Measurements from ENCODE around the gene CCDC150.
"Not testable (repeated sequence)": the region's sequence is repeated elsewhere in the genome, so short reads cannot be mapped to it uniquely, and the experiment has no call there.

Gene CCDC150

DNA sequence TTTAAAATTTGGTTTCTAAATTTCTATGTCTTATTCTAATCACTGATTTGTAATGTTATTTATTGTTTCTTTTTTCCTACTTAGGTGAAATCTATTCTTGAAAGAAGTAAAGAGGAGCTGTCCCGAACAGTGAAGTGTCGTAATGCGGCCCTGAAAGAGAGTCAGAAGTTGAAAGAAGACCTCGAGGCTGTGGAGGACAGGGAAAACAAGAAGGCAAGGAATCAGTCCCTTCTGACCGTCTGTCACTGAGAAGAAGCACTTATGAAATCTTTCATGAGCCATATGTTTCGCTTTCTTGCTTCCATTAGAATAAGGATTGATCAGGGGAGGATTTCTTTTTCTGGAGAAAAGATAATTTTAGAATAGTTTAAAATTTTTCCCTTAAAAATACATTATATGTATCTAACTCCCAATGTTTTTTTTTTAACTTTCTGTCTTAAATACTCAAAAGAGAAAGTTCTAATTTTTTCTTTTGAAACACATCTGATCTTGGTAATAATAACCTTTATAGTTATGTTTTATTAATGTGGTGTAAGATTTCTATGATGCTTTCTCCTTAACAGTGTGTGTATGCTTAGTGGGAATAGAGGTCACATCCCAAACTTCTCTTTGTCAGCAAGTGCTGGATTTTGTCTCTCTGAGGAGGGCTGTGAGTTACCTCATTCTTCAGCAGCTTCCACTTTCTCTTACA, 79.0 kb downstream of the CCDC150 start:
- no peak for DNase-seq

GRCh38 chr2:196719110-196719872, 79.8 kb downstream of the CCDC150 start:
- no peak for DNase-seq

GRCh38 chr2:196723571-196723970, 84.1 kb downstream of the CCDC150 start:
- DNase-seq = no peak

- DNase-seq = no peak
These were observed 85.7 kb downstream of the CCDC150 start for GRCh38 chr2:196725218-196725617.

- no peak for DNase-seq
These were observed 86.4 kb downstream of the CCDC150 start for GRCh38 chr2:196725882-196726281.

- DNase-seq = no peak
These were observed 89.9 kb downstream of the CCDC150 start for GRCh38 chr2:196729418-196729817.

- not testable (repeated sequence) for DNase-seq
These were observed 97.1 kb downstream of the CCDC150 start for GRCh38 chr2:196736646-196737045.

DNA sequence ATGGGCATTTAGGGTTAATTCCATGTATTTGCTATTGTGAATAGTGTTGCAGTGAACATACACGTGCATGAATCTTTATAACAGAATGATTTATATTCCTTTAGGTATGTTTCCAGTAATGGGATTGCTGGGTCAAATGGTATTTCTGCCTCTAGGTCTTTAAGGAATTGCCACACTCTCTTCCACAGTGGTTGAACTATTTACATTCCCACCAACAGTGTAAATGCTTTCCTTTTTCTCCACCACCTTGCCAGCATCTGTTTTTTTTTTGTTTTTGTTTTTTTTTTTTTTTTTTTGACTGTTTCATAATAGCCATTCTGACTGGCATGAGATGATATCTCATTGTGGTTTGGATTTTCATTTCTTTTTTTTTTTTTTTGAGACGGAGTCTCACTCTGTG, 97.5 kb downstream of the CCDC150 start:
- DNase-seq = no peak

DNA sequence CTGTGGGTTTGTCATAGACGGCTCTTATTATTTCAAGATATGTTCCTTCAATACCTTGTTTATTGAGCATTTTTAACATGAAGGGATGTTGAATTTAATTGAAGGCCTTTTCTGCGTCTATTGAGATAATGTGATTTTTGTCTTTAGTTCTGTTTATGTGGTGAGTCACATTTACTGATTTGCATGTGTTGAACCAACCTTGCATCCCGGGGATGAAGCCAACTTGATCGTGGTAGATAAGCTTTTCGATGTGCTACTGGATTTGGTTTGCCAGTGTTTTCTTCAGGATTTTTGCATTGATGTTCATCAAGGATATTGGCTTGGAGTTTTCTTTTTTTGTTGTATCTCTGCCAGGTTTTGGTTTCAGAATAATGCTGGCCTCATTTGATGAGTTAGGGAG, 99.5 kb downstream of the CCDC150 start:
- no peak for DNase-seq

DNA sequence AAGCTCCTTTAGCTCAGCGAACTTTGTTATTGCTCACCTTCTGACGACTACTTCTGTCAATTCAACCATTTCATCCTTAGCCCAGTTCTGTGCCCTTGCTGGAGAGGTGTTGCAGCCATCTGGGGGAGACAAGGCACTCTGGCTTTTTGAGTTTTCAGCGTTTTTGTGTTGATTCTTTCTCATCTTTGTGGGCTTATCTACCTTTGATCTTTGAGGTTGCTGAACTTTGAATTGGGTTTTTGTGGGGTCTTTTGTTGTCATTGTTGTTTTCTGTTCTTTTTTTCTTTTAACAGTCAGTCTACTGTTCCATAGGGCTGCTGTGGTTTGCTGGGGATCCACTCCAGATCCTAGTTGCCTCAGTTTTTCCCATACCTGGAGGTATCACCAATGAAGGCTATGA, 102.7 kb downstream of the CCDC150 start:
- DNase-seq = no peak

DNA sequence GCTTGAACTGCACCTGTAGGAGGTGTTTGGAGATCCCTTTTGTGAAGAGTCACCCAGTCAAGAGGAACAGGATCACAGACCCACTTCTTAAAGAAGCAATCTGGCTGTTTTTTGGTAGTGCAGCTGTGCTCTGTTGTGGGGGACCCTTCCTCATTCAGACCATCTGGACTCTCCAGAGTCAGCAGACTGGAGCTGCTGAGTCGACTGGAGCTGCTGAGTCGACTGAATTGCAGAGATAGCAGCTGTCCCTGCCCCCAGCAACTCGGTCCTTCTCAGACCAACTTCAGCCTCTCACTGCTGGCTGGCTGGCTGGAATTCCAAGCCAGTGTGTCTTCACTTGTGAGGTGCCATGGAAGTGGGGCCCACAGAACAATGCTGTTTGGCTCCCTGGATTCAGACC, 103.2 kb downstream of the CCDC150 start:
- no peak for DNase-seq

DNA sequence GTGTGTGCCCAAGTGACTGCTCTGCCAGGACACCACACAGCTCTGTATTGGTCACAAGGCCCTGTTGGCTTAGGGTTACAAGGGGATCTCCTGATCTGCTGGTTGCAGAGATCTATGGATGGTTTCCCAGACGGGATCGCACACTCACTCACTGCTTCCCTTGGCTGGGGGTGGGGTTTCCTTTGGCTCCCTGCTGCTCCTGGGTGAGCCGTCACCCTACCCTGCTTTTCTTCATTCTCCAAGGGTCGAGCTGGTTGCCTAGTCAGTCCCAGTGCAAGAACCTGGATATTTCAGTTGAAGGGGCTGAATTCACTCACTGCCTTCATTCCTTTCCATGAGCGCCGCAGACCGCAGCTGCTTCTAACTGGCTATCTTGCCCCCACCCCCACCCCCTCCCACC, 103.7 kb downstream of the CCDC150 start:
- no peak for DNase-seq

GRCh38 chr2:196745711-196746110, 106.2 kb downstream of the CCDC150 start:
- DNase-seq = no peak

DNA sequence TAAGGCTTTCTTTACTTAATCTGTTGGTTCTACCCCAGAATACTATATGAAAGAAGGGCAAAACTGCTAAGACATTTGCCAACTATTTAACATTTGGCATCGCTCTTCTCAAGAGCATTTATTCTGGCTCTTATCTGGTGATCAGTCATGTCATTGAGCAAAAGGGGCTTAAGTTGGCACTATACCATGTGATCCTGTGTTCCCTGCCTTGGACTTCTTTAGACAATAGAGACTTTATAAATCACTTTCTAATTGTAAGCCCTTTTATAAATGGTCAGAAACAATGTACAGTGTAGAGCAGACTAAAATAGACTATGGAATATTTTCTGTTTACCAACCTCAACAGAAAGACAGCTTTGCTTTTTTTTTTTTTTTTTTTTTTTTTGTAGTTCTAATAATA, 107.9 kb downstream of the CCDC150 start:
- DNase-seq = no peak

- DNase-seq = no peak
These were observed 108.6 kb downstream of the CCDC150 start for GRCh38 chr2:196748123-196748522.

DNA sequence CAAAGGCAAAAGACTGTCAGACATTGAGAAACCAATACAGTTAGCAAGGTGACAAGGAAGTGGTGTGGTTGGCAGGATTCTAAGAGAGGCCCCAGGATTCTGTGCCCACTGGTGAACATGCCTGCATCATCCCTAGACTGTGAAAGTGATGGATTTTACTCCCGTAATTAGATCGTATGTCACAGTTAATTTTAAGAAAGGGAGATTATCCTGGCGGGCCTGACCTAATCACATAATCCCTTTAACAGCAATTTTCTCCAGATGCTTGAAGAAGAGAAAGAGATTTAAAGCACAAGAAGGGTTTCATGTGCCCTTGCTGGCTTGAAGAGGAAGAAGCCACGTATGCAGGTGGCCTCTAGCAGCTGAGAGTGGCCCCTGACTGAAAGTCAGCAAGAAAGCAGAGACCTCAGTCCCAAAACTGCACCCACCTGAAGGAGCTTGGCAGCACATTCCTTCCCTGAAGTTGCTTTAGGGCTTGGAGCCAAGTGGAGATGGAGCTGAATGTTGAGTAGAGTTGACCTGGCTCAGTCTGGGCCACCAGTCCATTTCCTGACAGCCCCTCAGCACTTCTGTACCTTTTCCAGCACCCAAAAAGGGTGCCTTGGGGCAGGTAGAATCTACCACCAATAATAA, 110.9 kb downstream of the CCDC150 start:
- no peak for DNase-seq

GRCh38 chr2:196750977-196751631, 111.6 kb downstream of the CCDC150 start:
- DNase-seq = peak; percentile 35

DNA sequence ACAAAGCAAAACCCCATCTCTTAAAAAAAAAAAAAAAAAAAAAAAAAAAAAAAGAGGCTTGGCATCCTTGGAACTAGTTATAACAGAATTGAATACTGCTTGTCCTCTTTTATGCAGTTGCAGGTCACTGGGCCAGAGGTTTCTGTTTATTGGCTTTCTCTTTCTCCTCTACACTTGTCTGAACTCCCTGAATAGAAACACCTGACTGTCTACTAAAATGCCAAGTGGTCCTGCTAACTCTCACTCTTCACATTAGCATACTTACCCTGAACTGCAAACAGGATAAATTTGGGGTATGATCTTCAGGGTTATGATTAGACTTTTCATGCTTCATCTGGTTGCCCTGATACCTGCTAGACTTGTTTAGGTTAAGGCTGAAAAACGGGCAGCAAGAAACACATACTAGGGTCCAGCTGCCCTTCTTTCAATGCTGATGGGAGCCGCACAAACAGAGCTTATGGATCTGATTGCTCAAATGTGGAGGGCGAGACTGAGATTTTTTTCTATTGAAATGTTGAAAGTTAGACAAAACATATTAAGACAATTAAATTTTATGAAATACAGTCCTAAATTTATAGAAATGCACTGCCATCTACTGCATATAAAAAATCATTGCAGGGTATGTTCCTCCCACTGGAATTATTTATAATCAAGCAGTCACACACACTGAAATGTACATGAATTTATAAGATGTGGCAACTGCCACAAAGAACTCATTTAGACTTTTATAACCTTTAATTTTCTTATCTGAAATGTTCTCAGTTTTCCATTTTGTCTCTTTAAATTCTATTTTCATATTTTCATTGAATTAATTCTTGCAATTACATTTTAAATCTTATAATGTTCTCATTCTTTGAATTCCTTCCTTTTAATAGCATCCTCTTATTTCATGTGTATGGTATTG, 119.2 kb downstream of the CCDC150 start:
- DNase-seq = no peak

DNA sequence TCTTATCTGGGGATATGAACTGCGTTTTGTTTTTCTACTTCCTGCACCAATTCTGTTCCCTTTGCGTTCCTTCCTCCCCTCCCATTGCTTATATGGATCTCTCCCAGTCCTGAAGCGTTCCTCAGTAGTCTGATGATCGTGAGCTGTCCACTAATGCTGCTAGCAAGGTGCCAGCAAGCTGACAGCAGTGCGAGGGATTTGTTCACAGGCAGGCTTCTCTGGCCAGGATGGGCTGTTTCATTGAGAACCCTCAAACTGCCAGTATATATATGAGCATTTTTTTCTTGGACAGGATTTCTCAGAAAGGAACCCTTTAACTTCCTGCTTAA, 119.8 kb downstream of the CCDC150 start:
- DNase-seq = no peak

- no peak for DNase-seq
These were observed 127.6 kb downstream of the CCDC150 start for GRCh38 chr2:196767101-196767500.
